ENCODE measurements around the gene LSP1. TPM values are rescaled to one million over a fixed set of nuclear protein-coding genes. Genes with fewer than 3 reads are reported as not detected.
"Not testable (repeated sequence)": the region's sequence is repeated elsewhere in the genome, so short reads cannot be mapped to it uniquely, and the experiment has no call there.

LSP1 gene
- total RNA-seq, 4 donors from 2014 or later = 12.3 to 69.6 (median 23.2) TPM

GRCh38 chr11:1883346-1884302 lies 30.7 kb downstream of the LSP1 start:
- H3K27me3 ChIP-seq = no peaks in the 10 kb centered on the region
- peaks cover 0 to 29% (median 8%) of the 10 kb centered on the region in 4 donors for H3K4me1 ChIP-seq
- no peak for DNase-seq
- no peak overlapping the region for H3K27ac ChIP-seq
- intact Hi-C loops (cut with DNase I; ENCODE audit: low total_unique reads) = loop anchor here (5.0 kb wide), 1 partner anchor 924 kb away; no protein-coding TSS in a partner anchor
- WGBS, 2 donors (ENCODE audit: low coverage in 1 of 2) = 94 to 100% methylated on average over 3 to 14 of the region's 14 CpGs
- H3K36me3 ChIP-seq = no peaks in the 10 kb centered on the region
- no peak overlapping the region for H3K4me3 ChIP-seq
- H3K9me3 ChIP-seq = no peaks in the 10 kb centered on the region
- in situ Hi-C loops (cut with MboI; ENCODE audit: low pct_ligation_motif_present in 1 of 4, low pct_unique_long_range_greater_than_20kb in 1 of 4, low sequenced_read_pairs in 3 of 4) = no loop called here
- TF ChIP-seq POLR2AphosphoS5 (IDR thresholded peaks at IDR 0.05) (no peak), EP300 (IDR thresholded peaks at IDR 0.05; ENCODE audit: low read depth) (no peak), POLR2A (IDR thresholded peaks at IDR 0.05) (no peak), CTCF (IDR thresholded peaks at IDR 0.05) (no peak)

GRCh38 chr11:1884303-1884700 lies 31.4 kb downstream of the LSP1 start:
- no peaks in the 10 kb centered on the region for H3K9me3 ChIP-seq
- H3K4me3 ChIP-seq = no peak overlapping the region
- H3K27me3 ChIP-seq = no peaks in the 10 kb centered on the region
- in situ Hi-C loops (cut with MboI; ENCODE audit: low pct_ligation_motif_present in 1 of 4, low pct_unique_long_range_greater_than_20kb in 1 of 4, low sequenced_read_pairs in 3 of 4) (no loop called here), intact Hi-C loops (cut with DNase I; ENCODE audit: low total_unique reads) (loop anchor here (5.0 kb wide), 1 partner anchor 923 kb away; no protein-coding TSS in a partner anchor)
- H3K36me3 ChIP-seq = no peaks in the 10 kb centered on the region
- H3K4me1 ChIP-seq = peaks cover 0 to 33% (median 8%) of the 10 kb centered on the region in 4 donors
- 92 to 93% methylated on average over 3 to 5 of the region's 5 CpGs for WGBS, 2 donors (ENCODE audit: low coverage in 1 of 2)
- TF ChIP-seq POLR2AphosphoS5 (IDR thresholded peaks at IDR 0.05) = no peak
- no peak for TF ChIP-seq POLR2A (IDR thresholded peaks at IDR 0.05)
- no peak for TF ChIP-seq CTCF (IDR thresholded peaks at IDR 0.05)
- TF ChIP-seq EP300 (IDR thresholded peaks at IDR 0.05; ENCODE audit: low read depth) = no peak
- H3K27ac ChIP-seq = no peak overlapping the region
- DNase-seq = no peak

GRCh38 chr11:1886551-1886950 lies 33.7 kb downstream of the LSP1 start:
- H3K27ac ChIP-seq; in situ Hi-C loops (cut with MboI; ENCODE audit: low pct_ligation_motif_present in 1 of 4, low pct_unique_long_range_greater_than_20kb in 1 of 4, low sequenced_read_pairs in 3 of 4); H3K9me3 ChIP-seq; H3K36me3 ChIP-seq; DNase-seq; H3K4me3 ChIP-seq; H3K27me3 ChIP-seq: not testable (repeated sequence)
- peaks cover 0 to 13% (median 4%) of the 10 kb centered on the region in 4 donors for H3K4me1 ChIP-seq
- intact Hi-C loops (cut with DNase I; ENCODE audit: low total_unique reads) = loop anchor here (2.0 kb wide), 1 partner anchor 298 kb away; no protein-coding TSS in a partner anchor
- WGBS, 2 donors (ENCODE audit: low coverage in 1 of 2) = 91% methylated on average over 11 of the region's 13 CpGs; no CpG with 5 or more reads in 1 of the 2 donors

- WGBS, 2 donors (ENCODE audit: low coverage in 1 of 2) = 81% methylated on average over 11 of the region's 11 CpGs; no CpG with 5 or more reads in 1 of the 2 donors
- Histone ChIP-seq H3K9me3 (no peaks in the 10 kb centered on the region), H3K27ac (no peak overlapping the region), H3K4me1 (peaks cover 0 to 5% (median 0%) of the 10 kb centered on the region in 4 donors), H3K36me3 (no peaks in the 10 kb centered on the region), H3K27me3 (no peaks in the 10 kb centered on the region), H3K4me3 (no peak overlapping the region)
- in situ Hi-C loops (cut with MboI; ENCODE audit: low pct_ligation_motif_present in 1 of 4, low pct_unique_long_range_greater_than_20kb in 1 of 4, low sequenced_read_pairs in 3 of 4) (no loop called here), intact Hi-C loops (cut with DNase I; ENCODE audit: low total_unique reads) (loop anchor here (2.0 kb wide), 1 partner anchor 299 kb away; no protein-coding TSS in a partner anchor)
- DNase-seq = no peak
- no peak for TF ChIP-seq POLR2AphosphoS5 (IDR thresholded peaks at IDR 0.05)
- TF ChIP-seq CTCF (IDR thresholded peaks at IDR 0.05) = no peak
- TF ChIP-seq POLR2A (IDR thresholded peaks at IDR 0.05) = no peak
- TF ChIP-seq EP300 (IDR thresholded peaks at IDR 0.05; ENCODE audit: low read depth) = no peak
Observed at GRCh38 chr11:1887451-1888346, 34.8 kb downstream of the LSP1 start.

All from transverse colon (tissue), 4 donors.